HG03460 (cell line): ENCODE data around the gene BANF2.

ENCODE experiments used
- ATAC-seq: cut with Tn5 transposase; IDR thresholded peaks from one replicate; pipeline ENCODE4 v1.9.1; 2021; ENCODE audit not compliant: unreplicated experiment

BANF2 gene

DNA sequence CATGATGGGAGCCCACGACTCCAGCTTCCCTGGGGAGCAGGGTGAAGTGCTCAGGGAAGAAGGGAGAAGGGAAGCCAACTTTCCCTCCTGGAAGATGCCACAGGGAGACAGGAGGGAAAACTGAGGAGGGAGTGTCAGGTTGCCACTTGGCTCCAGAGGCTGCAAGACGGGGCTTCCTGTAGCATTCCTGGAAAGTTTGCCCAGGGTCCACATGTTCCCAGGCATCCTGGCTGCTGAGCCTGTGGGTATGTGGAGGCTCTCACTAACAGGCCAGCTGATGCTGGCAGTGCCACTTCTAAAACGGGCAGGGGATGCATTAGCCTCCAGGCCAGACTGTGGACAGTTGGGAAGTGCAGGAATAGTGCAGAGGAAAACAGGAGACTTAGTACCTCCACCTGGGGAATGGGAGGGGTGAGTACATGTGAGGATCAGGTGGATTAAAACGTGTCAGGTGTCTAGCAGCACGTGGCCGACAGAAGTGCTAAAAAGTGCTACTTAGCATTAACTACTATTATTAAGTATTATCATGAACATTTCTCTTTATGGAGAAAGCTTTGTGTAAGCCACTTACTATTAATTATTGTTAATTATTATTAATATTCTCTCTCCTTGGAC is 33.2 kb downstream of the BANF2 start:
- ATAC-seq, result no peak

DNA sequence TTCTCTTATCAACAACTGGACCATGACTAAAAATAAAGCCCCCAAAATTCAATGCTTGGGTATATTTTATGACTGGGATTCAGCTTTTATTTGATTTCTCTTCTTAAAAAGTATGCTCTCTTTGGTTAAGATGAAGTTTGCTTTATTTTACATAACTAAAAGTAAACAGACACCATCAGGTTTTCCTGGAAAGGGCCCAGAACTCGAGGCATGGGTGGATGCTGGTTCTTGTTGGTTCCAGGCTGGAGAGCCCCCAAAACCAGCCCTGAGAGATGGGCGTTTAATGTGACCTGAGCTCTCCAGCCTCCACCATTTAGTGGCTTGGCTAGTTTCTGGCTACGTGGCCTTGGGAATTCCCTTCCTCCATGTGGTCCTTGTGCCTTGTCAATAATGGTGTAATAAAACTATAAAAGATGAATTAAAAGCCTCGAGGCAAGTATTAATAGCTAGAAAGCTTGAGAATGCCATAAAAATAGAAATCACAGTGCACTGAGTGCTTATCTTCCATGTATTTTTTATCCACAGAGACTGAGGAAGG is 34.1 kb downstream of the BANF2 start:
- ATAC-seq, result no peak

DNA sequence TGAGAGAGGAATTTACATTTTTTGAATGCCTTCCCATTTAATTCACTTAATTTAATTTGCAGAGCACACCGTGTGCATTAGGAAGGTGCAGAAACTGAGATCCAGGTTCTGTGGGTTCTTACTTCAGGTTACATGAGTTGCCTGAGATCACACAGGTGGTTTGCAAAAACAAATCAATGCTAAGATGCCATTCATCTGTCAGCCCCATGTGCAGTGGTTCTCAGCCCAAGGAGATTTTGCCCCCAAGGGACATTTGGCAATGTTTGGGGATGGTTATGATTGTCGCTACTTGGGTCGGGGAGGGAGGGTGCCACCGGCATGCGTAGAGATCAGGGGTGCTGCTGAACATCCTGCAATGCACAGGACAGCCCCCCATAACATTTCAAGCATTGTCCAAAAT is 34.6 kb downstream of the BANF2 start:
- no peak for ATAC-seq

GRCh38 chr20:17735206-17735804 is 35.5 kb downstream of the BANF2 start:
- ATAC-seq, result no peak

GRCh38 chr20:17735959-17736621 is 36.3 kb downstream of the BANF2 start:
- ATAC-seq, result no peak

DNA sequence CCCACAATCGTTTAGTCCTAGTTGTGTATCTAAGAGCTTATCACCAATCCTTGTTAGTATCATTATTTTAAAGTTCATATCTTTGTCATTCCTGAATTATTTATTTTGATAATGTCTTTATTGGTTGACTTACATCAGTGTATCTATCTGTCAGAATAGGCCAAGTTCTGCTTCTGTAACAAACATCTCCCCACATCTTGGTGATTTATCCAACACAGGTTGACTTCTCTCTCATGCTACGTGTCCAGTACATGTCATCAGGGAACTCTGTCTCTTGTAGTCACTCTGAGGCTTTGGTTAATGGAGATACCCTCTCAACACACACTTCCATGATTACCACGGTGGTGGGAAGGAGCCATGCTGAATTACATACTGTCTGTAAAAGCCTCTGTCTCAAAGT is 38.4 kb downstream of the BANF2 start:
- ATAC-seq, result no peak

DNA sequence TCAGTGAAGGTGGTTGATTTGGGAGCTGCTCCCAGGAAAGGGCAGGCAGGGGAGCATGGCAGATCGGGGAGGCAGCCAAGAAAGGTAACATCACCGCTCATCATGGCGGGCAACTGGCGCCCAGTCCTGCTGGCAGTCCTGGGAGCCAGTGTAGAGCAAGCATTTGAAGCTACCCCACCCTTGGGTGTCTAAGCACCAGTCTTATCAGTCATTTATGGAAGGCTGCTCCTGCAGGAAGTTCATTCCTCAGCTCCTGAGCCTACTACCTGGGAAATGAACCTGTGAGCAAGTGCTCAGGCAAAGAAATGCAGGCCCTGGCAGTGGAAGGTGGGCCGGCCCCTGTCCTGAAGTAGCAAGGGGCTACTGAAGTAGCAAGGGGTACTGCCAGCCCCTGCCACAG is 41.5 kb downstream of the BANF2 start:
- no peak for ATAC-seq

DNA sequence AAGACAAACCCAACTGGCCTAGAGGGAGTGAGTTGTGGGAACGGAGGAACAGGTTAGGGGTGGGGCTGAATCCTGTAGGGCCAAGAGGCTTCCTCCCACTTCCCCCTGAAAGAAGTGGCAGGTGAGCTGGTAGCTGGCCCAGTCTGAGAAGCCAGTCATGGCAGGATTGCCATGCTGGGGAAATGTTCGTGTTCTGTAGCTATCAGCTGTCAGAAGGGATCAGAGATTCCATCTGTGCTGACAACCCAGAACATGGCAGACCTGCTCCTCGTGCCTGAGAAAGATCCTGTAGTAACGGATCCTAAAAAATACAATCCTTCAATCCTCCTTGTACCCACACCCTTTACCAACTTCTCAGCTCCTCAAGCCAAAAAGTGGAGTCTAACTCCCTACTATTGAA is 43.0 kb downstream of the BANF2 start:
- ATAC-seq, result no peak

- ATAC-seq, result no peak
Measured at GRCh38 chr20:17743677-17744076, 43.9 kb downstream of the BANF2 start.

DNA sequence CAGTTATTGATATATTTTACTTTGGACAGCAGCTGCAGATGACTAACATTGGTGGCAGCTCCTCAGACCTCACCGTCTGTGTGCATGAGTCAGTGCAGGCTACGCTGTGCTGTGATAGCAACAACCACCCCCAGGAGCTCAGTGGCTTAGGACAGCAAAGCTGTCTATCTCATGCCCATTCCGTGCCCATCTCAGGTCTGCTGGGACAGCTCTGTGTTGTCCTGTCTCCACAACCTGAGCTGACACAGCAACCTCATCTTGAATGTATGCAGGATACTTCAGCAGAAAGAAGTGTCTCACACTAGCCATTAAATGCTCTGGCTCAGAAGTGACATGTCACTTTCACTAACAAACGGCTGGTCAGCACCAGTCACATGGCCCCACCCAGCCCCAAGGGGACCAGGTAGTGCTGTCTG is 47.7 kb downstream of the BANF2 start:
- ATAC-seq, result no peak

DNA sequence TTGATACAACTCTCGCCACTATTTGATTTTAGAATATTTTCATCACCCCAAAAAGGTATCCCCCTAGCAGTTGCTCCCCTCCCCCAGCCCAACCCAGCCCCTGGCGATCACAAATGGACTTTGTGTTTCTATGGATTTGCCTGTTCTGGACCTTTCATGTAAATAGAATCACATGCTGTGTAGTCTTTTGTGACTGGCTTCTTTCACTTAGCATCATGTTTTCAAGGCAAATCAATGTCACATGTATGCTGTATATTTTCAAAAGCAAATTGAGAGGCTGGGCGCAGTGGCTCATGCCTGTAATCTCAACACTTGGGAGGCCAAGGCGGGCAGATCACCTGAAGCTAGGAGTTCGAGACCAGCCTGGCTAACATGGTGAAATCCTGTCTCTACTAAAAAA is 48.5 kb downstream of the BANF2 start:
- ATAC-seq, result no peak

- no peak for ATAC-seq
Measured at GRCh38 chr20:17749626-17749977, 49.8 kb downstream of the BANF2 start.

DNA sequence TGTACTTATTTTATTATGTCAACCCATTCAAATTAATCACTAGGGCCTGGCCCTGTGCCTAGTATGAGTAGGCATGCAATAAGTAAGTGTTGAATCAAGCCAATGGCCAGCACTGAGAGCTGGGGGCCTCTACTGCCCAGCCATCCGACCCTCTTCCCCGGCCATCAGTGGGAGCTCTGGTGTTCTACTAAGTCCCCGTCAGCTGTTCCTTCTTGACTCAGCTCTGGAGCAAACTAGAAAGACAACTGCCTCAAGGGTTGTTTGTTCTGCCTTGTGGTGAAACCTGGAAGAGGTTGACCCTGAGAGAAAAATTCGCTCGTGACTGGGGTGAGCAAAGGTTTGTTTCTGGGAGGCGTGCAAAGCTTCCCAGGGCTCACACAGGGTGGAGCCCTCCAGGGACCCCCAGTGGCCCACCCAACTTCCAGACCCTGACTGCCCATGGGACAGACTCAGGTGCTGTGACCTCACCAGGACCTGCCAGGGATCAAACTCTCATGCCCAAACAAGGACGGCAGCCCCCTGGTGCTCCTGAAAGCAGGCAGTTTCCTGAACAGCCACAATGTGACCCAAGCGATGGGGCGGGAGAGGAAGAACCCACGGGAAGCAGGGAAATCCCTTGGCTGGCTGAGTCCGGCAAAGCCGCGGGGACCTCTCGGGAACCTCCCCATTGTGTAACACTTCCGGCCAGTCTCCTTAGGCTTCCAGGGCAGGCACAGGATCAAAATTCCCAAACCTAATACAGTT is 50.4 kb downstream of the BANF2 start:
- ATAC-seq, result no peak

GRCh38 chr20:17750722-17751045 is 50.9 kb downstream of the BANF2 start:
- no peak for ATAC-seq

GRCh38 chr20:17751640-17752039 is 51.9 kb downstream of the BANF2 start:
- ATAC-seq, result no peak

DNA sequence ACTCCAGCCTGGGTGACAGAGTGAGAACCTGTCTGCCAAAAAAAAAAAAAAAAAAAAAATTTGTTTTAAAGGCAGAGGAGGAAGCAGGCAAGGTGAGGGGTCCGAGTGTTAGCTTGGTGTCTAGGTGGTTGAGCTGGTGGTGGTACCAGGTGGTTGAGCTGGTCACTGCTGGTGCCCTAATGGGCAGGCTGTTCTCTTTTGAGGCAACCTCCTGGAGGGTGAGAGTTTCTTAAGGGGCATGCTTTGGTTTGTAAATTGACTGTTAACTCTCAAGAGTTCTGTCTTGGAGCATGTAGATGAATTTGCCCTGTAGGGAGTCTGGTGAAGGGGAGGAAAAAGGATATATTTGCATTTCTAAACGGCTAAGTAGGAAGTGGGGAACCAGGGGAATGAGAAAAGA is 52.7 kb downstream of the BANF2 start:
- no peak for ATAC-seq

DNA sequence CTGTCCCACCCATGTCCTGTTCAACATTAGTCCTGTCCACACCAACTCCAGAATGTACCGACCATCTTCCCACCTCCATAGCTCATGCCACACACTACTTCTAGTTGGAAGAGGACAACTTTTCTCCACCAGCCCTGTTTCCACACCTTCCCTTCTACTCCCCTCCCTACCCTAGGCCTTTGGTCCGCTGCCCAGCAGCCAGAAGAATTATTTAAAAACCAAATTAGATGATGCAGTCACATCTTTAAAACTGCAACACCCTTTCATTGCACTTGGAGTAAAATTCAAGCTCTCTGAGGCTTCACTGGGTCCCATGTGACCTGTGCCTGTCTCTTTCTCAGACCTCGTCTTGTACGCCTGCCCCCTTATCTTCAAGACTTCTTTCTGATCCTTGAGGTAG is 53.8 kb downstream of the BANF2 start:
- no peak for ATAC-seq

- no peak for ATAC-seq
Measured at GRCh38 chr20:17756529-17756928, 56.8 kb downstream of the BANF2 start.

GRCh38 chr20:17757496-17757895 is 57.7 kb downstream of the BANF2 start:
- no peak for ATAC-seq

GRCh38 chr20:17758010-17758409 is 58.2 kb downstream of the BANF2 start:
- no peak for ATAC-seq

- ATAC-seq, result no peak
Measured at GRCh38 chr20:17758512-17758911, 58.7 kb downstream of the BANF2 start.

DNA sequence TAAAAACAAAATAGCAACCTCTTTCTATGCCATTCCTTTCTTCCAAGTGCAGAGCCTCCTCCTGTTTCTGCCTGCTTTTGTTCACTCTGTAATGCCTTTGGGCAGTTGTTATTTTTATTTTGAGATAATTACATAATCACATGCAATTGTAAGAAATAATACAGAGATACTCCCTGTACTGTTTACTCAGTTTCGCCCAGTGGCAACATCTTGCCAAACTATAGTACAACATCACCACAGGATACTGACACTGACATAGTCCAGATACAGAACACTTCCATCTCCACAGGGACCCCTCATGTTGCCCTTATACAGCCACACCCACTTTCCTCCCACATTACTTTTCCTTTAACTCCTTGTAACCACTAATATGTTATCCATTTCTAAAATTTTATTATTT is 59.7 kb downstream of the BANF2 start:
- no peak for ATAC-seq
